Activated CD8-positive, alpha-beta memory T cell treated with anti-CD3 and anti-CD28 coated beads, Interleukin-2, amount 50 U/mL, for 1 hour (primary cell): ENCODE measurements around the gene CCNI.

Experiments used
- DNase-seq: peaks from one replicate; pipeline ENCODE4 v3.0.0-alpha.2; 2020; ENCODE audit errors: extremely low read depth

CCNI gene

GRCh38 chr4:77007358-77008230, 68.2 kb downstream of the CCNI start:
- no peak for DNase-seq

DNA sequence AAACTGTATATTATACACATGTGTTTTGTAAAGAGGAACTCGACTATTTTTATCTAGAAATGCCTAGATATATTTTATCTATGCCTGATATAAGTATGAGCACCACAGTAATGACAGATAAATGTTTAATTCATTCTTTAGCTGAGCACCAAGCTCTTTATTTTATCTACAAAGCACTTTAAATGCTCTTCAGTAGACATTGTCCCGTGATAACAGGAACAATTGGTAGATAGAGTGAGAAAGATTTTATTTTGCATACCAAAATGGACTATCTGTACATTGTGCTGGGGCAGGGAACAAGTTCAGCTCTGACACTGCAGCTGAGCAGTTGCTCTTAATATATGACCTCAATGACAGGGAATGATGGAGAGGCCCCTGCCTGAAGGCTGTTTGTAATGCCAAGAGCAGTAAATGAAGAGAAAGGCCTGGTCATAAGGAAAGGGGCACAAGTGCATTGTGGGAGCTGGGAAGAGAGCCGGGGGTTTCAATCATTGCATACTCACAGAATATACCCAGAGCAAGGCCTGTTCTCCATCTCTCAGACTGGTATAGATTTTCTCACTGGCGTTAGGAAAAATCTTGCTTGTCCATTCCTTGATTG, 68.9 kb downstream of the CCNI start:
- DNase-seq: no peak

DNA sequence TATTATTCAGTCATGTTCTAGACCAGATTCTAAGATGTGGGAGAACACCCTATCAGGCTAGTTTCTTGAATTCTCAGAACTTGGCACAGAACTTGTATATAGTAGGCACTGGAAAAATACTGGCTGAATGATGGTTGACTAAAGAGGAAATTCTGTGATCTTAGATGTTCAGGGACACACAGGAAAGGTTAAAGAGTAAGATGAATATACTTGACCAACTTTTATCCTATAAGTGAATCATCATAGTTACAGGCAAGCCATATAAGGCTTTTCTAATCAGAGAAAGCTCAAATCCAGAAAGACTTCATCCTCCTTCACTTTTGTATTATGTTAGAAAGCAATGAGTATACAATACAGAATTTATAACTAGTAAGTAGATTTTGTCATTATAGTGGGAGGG, 72.4 kb downstream of the CCNI start:
- no peak for DNase-seq

DNA sequence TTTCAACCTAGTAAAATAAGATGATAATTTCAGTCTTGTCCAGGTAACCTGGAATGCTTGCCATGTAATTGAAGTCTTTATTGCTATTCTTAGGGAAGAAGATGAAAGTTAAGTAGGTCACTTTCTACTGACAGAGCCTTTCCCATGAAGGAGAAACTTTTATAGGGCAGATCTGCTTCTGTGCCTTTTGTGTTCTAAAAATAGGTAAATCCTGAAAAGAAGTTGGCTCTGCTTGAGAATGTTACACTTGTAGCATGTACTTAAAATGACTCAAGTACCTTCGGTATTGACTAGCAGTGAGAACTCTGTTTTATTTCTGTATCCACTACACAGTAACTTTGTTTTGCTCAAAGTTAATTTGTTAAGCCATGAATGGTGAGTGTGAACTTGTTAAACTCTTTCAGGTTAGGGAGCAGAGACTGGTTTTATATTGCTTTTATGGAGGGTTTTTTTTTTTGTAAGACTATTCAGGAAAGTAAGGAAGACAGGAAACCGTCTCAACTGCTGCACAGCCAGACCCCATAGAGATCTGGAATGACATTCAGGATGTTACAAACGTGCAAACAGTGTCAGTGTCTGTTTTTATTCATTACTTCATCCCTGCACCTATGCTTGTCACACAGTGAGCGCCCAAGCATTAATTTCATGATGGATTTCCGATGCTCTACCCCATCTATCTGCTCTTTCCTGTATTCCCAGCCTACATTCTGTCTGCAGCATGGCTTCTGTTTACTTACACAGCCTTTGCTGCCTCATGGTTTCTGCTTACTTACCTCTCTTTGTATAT, 73.3 kb downstream of the CCNI start:
- DNase-seq: no peak

- no peak for DNase-seq
These were observed 73.9 kb downstream of the CCNI start for GRCh38 chr4:77001907-77002306.

- DNase-seq: no peak
These were observed 77.4 kb downstream of the CCNI start for GRCh38 chr4:76998251-76998901.

- DNase-seq: no peak
These were observed 78.3 kb downstream of the CCNI start for GRCh38 chr4:76997532-76997931.
